Neutrophil (primary cell): ENCODE data around the gene SFXN5.
A peak's percentile ranks its signal among the peaks of the same experiment; 100 is the strongest.

Experiments used
- H3K27ac ChIP-seq: fragments of 200-600 bp; sonication (generic); 2 replicates; pipeline ENCODE4 v1.5.1; 2016; ENCODE audit warnings: mild to moderate bottlenecking, moderate library complexity
- H3K27me3 ChIP-seq: fragments of 200-600 bp; sonication (generic); 2 replicates; pipeline ENCODE4 v1.6.0; 2016; ENCODE audit warnings: mild to moderate bottlenecking
- H3K36me3 ChIP-seq: fragments of 200-600 bp; sonication (generic); 2 replicates; pipeline ENCODE4 v1.5.1; 2017
- H3K4me1 ChIP-seq, 2 experiments: fragments of 200-600 bp in 1 of 2; sonication (generic) in 1 of 2; 1 replicate in 1 of 2; 2 replicates in 1 of 2; pipeline versions ENCODE4 v1.5.1 to v1.6.1; 2013 to 2016; ENCODE audit warnings: low read depth in 1 of 2, low read length in 1 of 2, mild to moderate bottlenecking in 1 of 2, moderate library complexity in 1 of 2; ENCODE audit not compliant: control insufficient read depth in 1 of 2, insufficient read depth in 1 of 2
- H3K4me3 ChIP-seq, 2 experiments: fragments of 200-600 bp in 1 of 2; sonication (generic) in 1 of 2; 1 replicate in 1 of 2; 2 replicates in 1 of 2; pipeline ENCODE4 v1.5.1; 2013 to 2016; ENCODE audit warnings: low read depth in 1 of 2, low read length in 1 of 2, mild to moderate bottlenecking in 1 of 2, moderate library complexity in 1 of 2
- H3K9me3 ChIP-seq: fragments of 200-600 bp; sonication (generic); 2 replicates; pipeline ENCODE4 v1.5.1; 2016
- CTCF ChIP-seq: fragments of 200-600 bp; sonication (generic); IDR thresholded peaks from 2 replicates; pipeline ENCODE4 v1.5.1; 2016; ENCODE audit warnings: antibody characterized with exemption

The SFXN5 gene

GRCh38 chr2:72988726-72989273 lies 82.7 kb downstream of the SFXN5 start:
- TF ChIP-seq CTCF: no peak
- Histone ChIP-seq H3K9me3 (no peaks in the 10 kb centered on the region), H3K27ac (no peak overlapping the region), H3K4me1 (peaks cover 10% of the 10 kb centered on the region in 2 experiments), H3K27me3 (no peaks in the 10 kb centered on the region), H3K4me3 (no peak overlapping the region), H3K36me3 (peaks cover 90% of the 10 kb centered on the region)

DNA sequence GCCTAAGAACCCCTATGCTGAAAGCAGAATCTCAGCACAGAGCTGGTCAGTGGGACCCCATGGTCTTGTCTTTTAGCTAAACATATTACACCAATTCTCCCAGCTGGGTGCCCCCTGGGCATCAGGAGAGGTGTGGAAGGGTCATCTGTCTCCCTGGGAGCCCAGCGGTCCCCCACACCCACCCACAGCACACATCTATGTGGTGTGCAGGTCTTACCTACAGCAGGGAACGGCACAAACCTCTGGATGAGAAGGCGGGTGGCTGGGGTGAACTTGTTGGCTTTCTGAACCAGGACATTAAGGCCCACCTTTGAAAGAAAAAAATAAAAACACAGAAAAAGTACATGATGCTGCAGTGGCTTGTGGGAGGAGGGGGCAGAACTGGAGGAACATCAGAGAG lies 83.5 kb downstream of the SFXN5 start:
- Histone ChIP-seq H3K27me3 (no peaks in the 10 kb centered on the region), H3K9me3 (no peaks in the 10 kb centered on the region), H3K27ac (peak overlapping the region; percentile 18), H3K4me1 (peaks cover 4 to 8% of the 10 kb centered on the region in 2 experiments), H3K4me3 (no peak overlapping the region), H3K36me3 (peaks cover 92% of the 10 kb centered on the region)
- no peak for TF ChIP-seq CTCF

- H3K36me3 ChIP-seq: peaks cover 98% of the 10 kb centered on the region
- H3K4me3 ChIP-seq: no peak overlapping the region
- H3K27me3 ChIP-seq: no peaks in the 10 kb centered on the region
- H3K4me1 ChIP-seq: peaks cover 4 to 6% of the 10 kb centered on the region in 2 experiments
- H3K27ac ChIP-seq: no peak overlapping the region
- no peak for TF ChIP-seq CTCF
- no peaks in the 10 kb centered on the region for H3K9me3 ChIP-seq
Measured at GRCh38 chr2:72985891-72986683, 85.4 kb downstream of the SFXN5 start.

GRCh38 chr2:72985136-72985535 lies 86.4 kb downstream of the SFXN5 start:
- H3K4me3 ChIP-seq: no peak overlapping the region
- H3K36me3 ChIP-seq: peaks cover 91% of the 10 kb centered on the region
- H3K9me3 ChIP-seq: no peaks in the 10 kb centered on the region
- no peak overlapping the region for H3K27ac ChIP-seq
- TF ChIP-seq CTCF: no peak
- H3K27me3 ChIP-seq: no peaks in the 10 kb centered on the region
- peaks cover 13 to 16% of the 10 kb centered on the region in 2 experiments for H3K4me1 ChIP-seq

GRCh38 chr2:72984172-72984671 lies 87.3 kb downstream of the SFXN5 start:
- Histone ChIP-seq H3K36me3 (peaks cover 81% of the 10 kb centered on the region), H3K27ac (no peak overlapping the region), H3K9me3 (no peaks in the 10 kb centered on the region), H3K4me1 (peaks cover 22 to 25% of the 10 kb centered on the region in 2 experiments), H3K27me3 (no peaks in the 10 kb centered on the region), H3K4me3 (no peak overlapping the region)
- no peak for TF ChIP-seq CTCF
